ENCODE data around the gene SH3PXD2A. TPM values are rescaled to one million over a fixed set of nuclear protein-coding genes. Genes with fewer than 3 reads are reported as not detected.

SH3PXD2A gene
- total RNA-seq, 1 experiment from 2014 or later = 4.5 TPM

- peaks cover 16% of the 10 kb centered on the region for H3K23me2 ChIP-seq (ENCODE audit: insufficient read length, low read depth, low read length, poor library complexity, severe bottlenecking)
- H2BK5ac ChIP-seq (ENCODE audit: insufficient read length, low read length) = no peak overlapping the region
- H3K9me3 ChIP-seq (ENCODE audit: control insufficient read depth, low read depth, low read length) = no peaks in the 10 kb centered on the region
- H3K18ac ChIP-seq (ENCODE audit: insufficient read length, low read depth, low read length) = no peak overlapping the region
- no peak for DNase-seq
- no peaks in the 10 kb centered on the region for H3K79me2 ChIP-seq (ENCODE audit: insufficient read depth, low read length)
- Mint-ChIP-seq H3K4me3 (peak overlapping the region in 1 of 2 experiments; percentile 22; a peak in 2 of 5 replicates), H3K27ac (no peak overlapping the region), H3K4me1 (peaks cover 20 to 28% of the 10 kb centered on the region in 2 experiments), H3K27me3 (ENCODE audit: low read depth) (peaks cover 55% of the 10 kb centered on the region), H3K36me3 (ENCODE audit: insufficient read depth in 1 of 3, low read depth in 3 of 3) (no peaks in the 10 kb centered on the region; a peak in 1 of 7 replicates), H3K9me3 (no peaks in the 10 kb centered on the region; a peak in 3 of 5 replicates)
- H3K27me3 ChIP-seq (ENCODE audit: insufficient read depth, low read length) = peaks cover 2% of the 10 kb centered on the region; the same call in 1 of the 2 replicates
- H3K27ac ChIP-seq (ENCODE audit: insufficient read length, low read depth, low read length) = no peak overlapping the region
- H2AK5ac ChIP-seq (ENCODE audit: insufficient read length, low read length) = no peak overlapping the region
- WGBS (ENCODE audit: extremely low coverage, insufficient read length, low lambda C conversion rate) = no CpG with 5 or more reads among the region's 5 CpGs
- no peak for TF ChIP-seq CTCF (conservative IDR thresholded peaks at IDR 0.05)
- H3K4me2 ChIP-seq (ENCODE audit: insufficient read depth, insufficient read length, low read length) = no peak overlapping the region
- no peaks in the 10 kb centered on the region for H3K79me1 ChIP-seq (ENCODE audit: insufficient read depth, low read depth, low read length, poor library complexity, severe bottlenecking)
- no peak overlapping the region for H4K91ac ChIP-seq (ENCODE audit: insufficient read length, low read depth, low read length)
- no peak overlapping the region for H3K9ac ChIP-seq (ENCODE audit: extremely low read depth, insufficient read length, low read length)
- no peak overlapping the region for H2BK15ac ChIP-seq (ENCODE audit: low read depth, low read length)
- no peak overlapping the region for H2BK20ac ChIP-seq (ENCODE audit: low read depth, low read length, poor library complexity, severe bottlenecking)
- no peak overlapping the region for H4K8ac ChIP-seq (replicated peaks; ENCODE audit: insufficient read length, low read depth, low read length)
- H3K4ac ChIP-seq (ENCODE audit: low read depth, low read length) = no peak overlapping the region
- no peak overlapping the region for H2BK120ac ChIP-seq (ENCODE audit: low read depth, low read length, poor library complexity, severe bottlenecking)
- H2AFZ ChIP-seq (ENCODE audit: low read length) = no peak overlapping the region
- no peak overlapping the region for H4K5ac ChIP-seq (ENCODE audit: insufficient read length, low read depth, low read length)
- H3K14ac ChIP-seq (ENCODE audit: insufficient read depth, low read length) = no peak overlapping the region
- H3K56ac ChIP-seq (ENCODE audit: insufficient read length, low read depth, low read length) = no peak overlapping the region
- no peaks in the 10 kb centered on the region for H4K20me1 ChIP-seq (ENCODE audit: control insufficient read depth, insufficient read depth, insufficient read length)
- H3K23ac ChIP-seq (ENCODE audit: insufficient read length, low read depth, low read length) = no peak overlapping the region
- H3T11ph ChIP-seq (ENCODE audit: low read length) = no peak overlapping the region
- no peak overlapping the region for H2BK12ac ChIP-seq (ENCODE audit: insufficient read length, low read depth, low read length)
- H3K4me1 ChIP-seq (ENCODE audit: insufficient read depth, low read length) = no peaks in the 10 kb centered on the region
Observed at GRCh38 chr10:103856797-103857170, 1.4 kb upstream of the SH3PXD2A start.

Measured in H9 (cell line).